K562 (cell line): Measurements from ENCODE around the gene HSPB8. TPM values are rescaled to one million over a fixed set of nuclear protein-coding genes. Genes with fewer than 3 reads are reported as not detected.
A peak's percentile ranks its signal among the peaks of the same experiment; 100 is the strongest.

ENCODE experiments used
- ATF2 ChIP-seq: sonication (generic); formaldehyde crosslinking; IDR thresholded peaks from 2 replicates; pipeline ENCODE4 v1.8.1; 2022; ENCODE audit warnings: missing genetic modification reagents
- ETV6 ChIP-seq, 3 experiments: fragments of 150-350 bp in 1 of 3; sonication (generic) in 1 of 3; formaldehyde crosslinking in 1 of 3; IDR thresholded peaks; 2 replicates each; pipeline versions ENCODE4 v1.6.1 to v1.8.0; 2014 to 2022; ENCODE audit warnings: borderline replicate concordance in 2 of 3, low read depth in 2 of 3, antibody characterized with exemption in 1 of 3, low read length in 1 of 3, mild to moderate bottlenecking in 1 of 3, missing genetic modification reagents in 1 of 3
- HOMEZ ChIP-seq: fragments of 250-450 bp; sonication (Bioruptor Pico); IDR thresholded peaks from 2 replicates; pipeline ENCODE4 v1.4.0; 2020; ENCODE audit warnings: mild to moderate bottlenecking, moderate library complexity
- LEF1 ChIP-seq: fragments of 450-650 bp; IDR thresholded peaks from 2 replicates; pipeline ENCODE4 v1.6.1; 2016; ENCODE audit warnings: mild to moderate bottlenecking
- MXI1 ChIP-seq: IDR thresholded peaks from 2 replicates; pipeline ENCODE4 v1.6.1; 2011; ENCODE audit warnings: low read depth, mild to moderate bottlenecking, improper control_type of control experiment, low read length
- RBM25 ChIP-seq: fragments of 200-400 bp; formaldehyde crosslinking; IDR thresholded peaks from 2 replicates; pipeline ENCODE4 v1.6.1; 2018; ENCODE audit warnings: low read length, low read depth, moderate library complexity; ENCODE audit not compliant: severe bottlenecking
- SLC30A9 ChIP-seq: fragments of 250-450 bp; sonication (Bioruptor Pico); IDR thresholded peaks from 2 replicates; pipeline ENCODE4 v1.8.0; 2022; ENCODE audit warnings: mild to moderate bottlenecking, moderate library complexity
- SRSF9 ChIP-seq: fragments of 200-400 bp; formaldehyde crosslinking; IDR thresholded peaks from 2 replicates; pipeline ENCODE4 v1.6.1; 2017; ENCODE audit warnings: low read depth, low read length, borderline replicate concordance
- ZFP36 ChIP-seq: fragments of 150-350 bp; IDR thresholded peaks from 2 replicates; pipeline ENCODE4 v1.6.1; 2018; ENCODE audit warnings: low read length, low read depth; ENCODE audit not compliant: partially characterized antibody
- ZNF695 ChIP-seq: fragments of 450-650 bp; formaldehyde crosslinking; IDR thresholded peaks from 2 replicates; pipeline ENCODE4 v1.4.0; 2020; ENCODE audit warnings: mild to moderate bottlenecking, moderate library complexity
- ZSCAN29 ChIP-seq: fragments of 450-650 bp; IDR thresholded peaks from 2 replicates; pipeline ENCODE4 v1.6.1; 2017
- ZZZ3 ChIP-seq: fragments of 450-650 bp; IDR thresholded peaks from 2 replicates; pipeline ENCODE4 v1.6.1; 2016; ENCODE audit warnings: antibody characterized with exemption, mild to moderate bottlenecking, moderate library complexity
- polyA plus RNA-seq, 8 experiments: library from polyadenylated mRNA; depleted of rRNA in 4 of 8; stranded (reverse) in 5 of 8; unstranded in 3 of 8; fragments of >200 nt; fragmentation: Nextera tagmentation in 2 of 8; fragmentation: Illumina TruSeq in 1 of 8; extraction: Ambion mirVana in 2 of 8; extraction: Trizol in 1 of 8; gene quantifications; 2 replicates each; pipeline versions ENCODE4 v1.2.1 to v1.2.3, GENCODE V29; 2011 to 2014; ENCODE audit warnings: inconsistent platforms in 1 of 8, missing spikeins in 1 of 8
- total RNA-seq, 7 experiments: library from RNA; depleted of rRNA in 6 of 7; stranded (reverse); fragments of >200 nt in 6 of 7; fragmentation: Illumina TruSeq in 2 of 7; extraction: Trizol in 2 of 7; gene quantifications; 2 replicates each; pipeline versions ENCODE4 v1.2.1 to v1.2.3, GENCODE V29; 2011 to 2021; ENCODE audit warnings: low replicate concordance in 1 of 7
- TF ChIP-seq, protein P1 (sequence below): IDR thresholded peaks from 2 replicates; pipeline ENCODE4 v1.6.1; 2012; ENCODE audit warnings: low read depth, low read length, improper control_type of control experiment, borderline replicate concordance
- TF ChIP-seq, protein P2 (sequence below): sonication (generic); formaldehyde crosslinking; IDR thresholded peaks from 2 replicates; pipeline ENCODE4 v1.8.0; 2022; ENCODE audit warnings: mild to moderate bottlenecking, missing genetic modification reagents
- TF ChIP-seq, protein P3 (sequence below), 2 experiments: IDR thresholded peaks; 2 replicates each; pipeline ENCODE4 v1.6.1; 2012; ENCODE audit warnings: improper control_type of control experiment in 2 of 2, low read depth in 2 of 2, low read length in 2 of 2, borderline replicate concordance in 1 of 2

Gene HSPB8
- total and polyA plus RNA-seq, 9 of the 15 experiments (the other 6 are each of a cell fraction or from before 2014, with no cell fraction given) = 0.13 TPM; not detected in 8

GRCh38 chr12:119175081-119175480 is 3.6 kb upstream of the HSPB8 start (continued):
- TF ChIP-seq RBM25 = peak; percentile 35
- TF ChIP-seq LEF1 = no peak
- no peak for TF ChIP-seq ZZZ3
- no peak for TF ChIP-seq SRSF9
- TF ChIP-seq, protein P1, sequence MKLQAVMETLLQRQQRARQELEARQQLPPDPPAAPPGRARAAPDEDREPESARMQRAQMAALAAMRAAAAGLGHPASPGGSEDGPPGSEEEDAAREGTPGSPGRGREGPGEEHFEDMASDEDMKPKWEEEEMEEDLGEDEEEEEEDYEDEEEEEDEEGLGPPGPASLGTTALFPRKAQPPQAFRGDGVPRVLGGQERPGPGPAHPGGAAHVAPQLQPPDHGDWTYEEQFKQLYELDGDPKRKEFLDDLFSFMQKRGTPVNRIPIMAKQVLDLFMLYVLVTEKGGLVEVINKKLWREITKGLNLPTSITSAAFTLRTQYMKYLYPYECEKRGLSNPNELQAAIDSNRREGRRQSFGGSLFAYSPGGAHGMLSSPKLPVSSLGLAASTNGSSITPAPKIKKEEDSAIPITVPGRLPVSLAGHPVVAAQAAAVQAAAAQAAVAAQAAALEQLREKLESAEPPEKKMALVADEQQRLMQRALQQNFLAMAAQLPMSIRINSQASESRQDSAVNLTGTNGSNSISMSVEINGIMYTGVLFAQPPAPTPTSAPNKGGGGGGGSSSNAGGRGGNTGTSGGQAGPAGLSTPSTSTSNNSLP = no peak
- peak; percentile 44 for TF ChIP-seq ZFP36
- TF ChIP-seq, protein P2, sequence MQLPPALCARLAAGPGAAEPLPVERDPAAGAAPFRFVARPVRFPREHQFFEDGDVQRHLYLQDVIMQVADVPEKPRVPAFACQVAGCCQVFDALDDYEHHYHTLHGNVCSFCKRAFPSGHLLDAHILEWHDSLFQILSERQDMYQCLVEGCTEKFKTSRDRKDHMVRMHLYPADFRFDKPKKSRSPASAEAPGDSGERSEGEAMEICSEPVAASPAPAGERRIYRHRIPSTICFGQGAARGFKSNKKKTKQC (CRISPR knock-in tag) = no peak
- TF ChIP-seq ETV6 (IDR thresholded peaks at IDR 0.05; ENCODE audit: borderline replicate concordance in 1 of 2, low read depth in 2 of 2, low read length in 1 of 2) = no peak
- no peak for TF ChIP-seq ETV6 (CRISPR knock-in tag; IDR thresholded peaks at IDR 0.05; ENCODE audit: borderline replicate concordance)
- no peak for TF ChIP-seq ATF2 (CRISPR knock-in tag)
- no peak for TF ChIP-seq ZNF695 (CRISPR knock-in tag)
- no peak for TF ChIP-seq MXI1
- no peak for TF ChIP-seq HOMEZ (CRISPR knock-in tag)
- TF ChIP-seq SLC30A9 (CRISPR knock-in tag) = no peak
- no peak for TF ChIP-seq ZSCAN29
- TF ChIP-seq, protein P3, sequence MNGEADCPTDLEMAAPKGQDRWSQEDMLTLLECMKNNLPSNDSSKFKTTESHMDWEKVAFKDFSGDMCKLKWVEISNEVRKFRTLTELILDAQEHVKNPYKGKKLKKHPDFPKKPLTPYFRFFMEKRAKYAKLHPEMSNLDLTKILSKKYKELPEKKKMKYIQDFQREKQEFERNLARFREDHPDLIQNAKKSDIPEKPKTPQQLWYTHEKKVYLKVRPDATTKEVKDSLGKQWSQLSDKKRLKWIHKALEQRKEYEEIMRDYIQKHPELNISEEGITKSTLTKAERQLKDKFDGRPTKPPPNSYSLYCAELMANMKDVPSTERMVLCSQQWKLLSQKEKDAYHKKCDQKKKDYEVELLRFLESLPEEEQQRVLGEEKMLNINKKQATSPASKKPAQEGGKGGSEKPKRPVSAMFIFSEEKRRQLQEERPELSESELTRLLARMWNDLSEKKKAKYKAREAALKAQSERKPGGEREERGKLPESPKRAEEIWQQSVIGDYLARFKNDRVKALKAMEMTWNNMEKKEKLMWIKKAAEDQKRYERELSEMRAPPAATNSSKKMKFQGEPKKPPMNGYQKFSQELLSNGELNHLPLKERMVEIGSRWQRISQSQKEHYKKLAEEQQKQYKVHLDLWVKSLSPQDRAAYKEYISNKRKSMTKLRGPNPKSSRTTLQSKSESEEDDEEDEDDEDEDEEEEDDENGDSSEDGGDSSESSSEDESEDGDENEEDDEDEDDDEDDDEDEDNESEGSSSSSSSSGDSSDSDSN (IDR thresholded peaks at IDR 0.05; ENCODE audit: borderline replicate concordance in 1 of 2, low read depth in 2 of 2, low read length in 2 of 2) = no peak
